ENCODE results near the gene PAPOLA. TPM values are rescaled to one million over a fixed set of nuclear protein-coding genes. Genes with fewer than 3 reads are reported as not detected.

PAPOLA gene
- total and polyA plus RNA-seq, 7 donors, result 55.5 to 141 (median 91.7) TPM

- intact Hi-C loops (cut with DNase I), result no loop called here
- H3K4me3 ChIP-seq, result no peak overlapping the region
- no peak for TF ChIP-seq CTCF (IDR thresholded peaks at IDR 0.05)
- H3K9me3 ChIP-seq, result no peaks in the 10 kb centered on the region
- 71 to 80% (median 76%) methylated on average over 5 of the region's 5 CpGs for WGBS, 3 donors
- no peak overlapping the region for H3K27ac ChIP-seq
- peaks cover 5% of the 10 kb centered on the region for H3K4me1 ChIP-seq
- H3K27me3 ChIP-seq (ENCODE audit: insufficient read depth in 3 of 3, low read length in 2 of 3), result peaks cover 0 to 9% (median 0%) of the 10 kb centered on the region in 3 donors
- H3K36me3 ChIP-seq (ENCODE audit: insufficient read depth in 1 of 2, low read depth in 1 of 2), result no peaks in the 10 kb centered on the region
- no peak for DNase-seq
- ATAC-seq, result no peak
Measured at GRCh38 chr14:96497087-96497486, 5.1 kb upstream of the PAPOLA start.

- 74 to 86% (median 78%) methylated on average over 3 of the region's 3 CpGs for whole genome bisulfite sequencing, 3 donors
- intact Hi-C loops (cut with DNase I), result no loop called here
- Histone ChIP-seq H3K36me3 (ENCODE audit: insufficient read depth in 1 of 2, low read depth in 1 of 2) (no peaks in the 10 kb centered on the region), H3K27ac (no peak overlapping the region), H3K4me3 (no peak overlapping the region), H3K9me3 (no peaks in the 10 kb centered on the region), H3K27me3 (ENCODE audit: insufficient read depth in 3 of 3, low read length in 2 of 3) (peaks cover 0 to 9% (median 0%) of the 10 kb centered on the region in 3 donors), H3K4me1 (peaks cover 5% of the 10 kb centered on the region)
- ATAC-seq (no peak), DNase-seq (no peak)
- TF ChIP-seq CTCF (IDR thresholded peaks at IDR 0.05), result no peak
Measured at GRCh38 chr14:96497586-96497985, 4.6 kb upstream of the PAPOLA start.

- no peak for TF ChIP-seq CTCF (IDR thresholded peaks at IDR 0.05)
- WGBS, 3 donors, result 13 to 18% (median 17%) methylated on average over 15 of the region's 15 CpGs
- peaks cover 28% of the 10 kb centered on the region for H3K4me1 ChIP-seq
- peak overlapping the region; percentile 97 for H3K27ac ChIP-seq
- DNase-seq, result no peak
- peak overlapping the region; percentile 88 for H3K4me3 ChIP-seq
- H3K27me3 ChIP-seq (ENCODE audit: insufficient read depth in 3 of 3, low read length in 2 of 3), result no peaks in the 10 kb centered on the region
- intact Hi-C loops (cut with DNase I), result loop anchor here in 1 of 2 donors (5.0 kb wide), 1 partner anchor 139 kb away; the partner anchor contains the start of genes ATG2B and GSKIP
- H3K36me3 ChIP-seq (ENCODE audit: insufficient read depth in 1 of 2, low read depth in 1 of 2), result peaks cover 0 to 2% of the 10 kb centered on the region in 2 donors
- H3K9me3 ChIP-seq, result no peaks in the 10 kb centered on the region
- ATAC-seq, result no peak
Measured at GRCh38 chr14:96501217-96501739, 904 bp upstream of the PAPOLA start.

- 0 to 1% (median 0%) methylated on average over 40 to 47 of the region's 47 CpGs for WGBS, 3 donors
- ATAC-seq (peak; percentile 48 to 59 (median 56)), DNase-seq (peak; percentile 66 to 79)
- TF ChIP-seq CTCF (IDR thresholded peaks at IDR 0.05), result no peak
- no peaks in the 10 kb centered on the region for H3K9me3 ChIP-seq
- H3K27ac ChIP-seq, result peak overlapping the region; percentile 97
- peaks cover 0 to 2% of the 10 kb centered on the region in 2 donors for H3K36me3 ChIP-seq (ENCODE audit: insufficient read depth in 1 of 2, low read depth in 1 of 2)
- intact Hi-C loops (cut with DNase I), result loop anchor here in 1 of 2 donors (5.0 kb wide), 1 partner anchor 140 kb away; the partner anchor contains the start of genes ATG2B and GSKIP
- no peaks in the 10 kb centered on the region for H3K27me3 ChIP-seq (ENCODE audit: insufficient read depth in 3 of 3, low read length in 2 of 3)
- H3K4me1 ChIP-seq, result peaks cover 35% of the 10 kb centered on the region
- peak overlapping the region; percentile 88 for H3K4me3 ChIP-seq
Measured at GRCh38 chr14:96502621-96503305, 581 bp downstream of the PAPOLA start.

Measured in psoas muscle (tissue), 8 donors.